G401 (cell line): ENCODE results near the gene CDC42BPB. TPM values are rescaled to one million over a fixed set of nuclear protein-coding genes. Genes with fewer than 3 reads are reported as not detected.

Experiments used
- DNase-seq: peaks from one replicate; pipeline ENCODE4 v3.0.0-alpha.2; 2015; ENCODE audit warnings: low spot score
- in situ Hi-C: cut with HindIII; loops from 2 replicates; pipeline ENCODE4 v1.10.0; 2016; ENCODE audit warnings: low sequenced_read_pairs, mixed read lengths
- total RNA-seq: library from RNA; depleted of rRNA; stranded (reverse); fragments of >200 nt; shearing (Covaris generic); gene quantifications from 2 replicates; pipeline ENCODE4 v1.2.3, GENCODE V29; 2014

The CDC42BPB gene
- total RNA-seq, 1 experiment from 2014 or later = 17.0 TPM

- in situ Hi-C loops = no loop called here
- DNase-seq = no peak
Measured at GRCh38 chr14:103078860-103079587, 21.7 kb upstream of the CDC42BPB start.

GRCh38 chr14:103078420-103078749 lies 21.0 kb upstream of the CDC42BPB start:
- peak; percentile 82 for DNase-seq
- in situ Hi-C loops = no loop called here

- DNase-seq = peak; percentile 21
Measured at GRCh38 chr14:103074729-103075367, 17.5 kb upstream of the CDC42BPB start.

GRCh38 chr14:103073876-103074728 lies 16.8 kb upstream of the CDC42BPB start:
- DNase-seq = peak; percentile 51

More at GRCh38 chr14:103074729-103075367, 17.5 kb upstream of the CDC42BPB start:
- in situ Hi-C loops = no loop called here

GRCh38 chr14:103073367-103073875 lies 16.1 kb upstream of the CDC42BPB start:
- in situ Hi-C loops = no loop called here
- DNase-seq = no peak

More at GRCh38 chr14:103073876-103074728, 16.8 kb upstream of the CDC42BPB start:
- in situ Hi-C loops = no loop called here

- in situ Hi-C loops = no loop called here
Measured at GRCh38 chr14:103072595-103073366, 15.4 kb upstream of the CDC42BPB start.

GRCh38 chr14:103071544-103072251 lies 14.3 kb upstream of the CDC42BPB start:
- DNase-seq = no peak
- in situ Hi-C loops = no loop called here

More at GRCh38 chr14:103072595-103073366, 15.4 kb upstream of the CDC42BPB start:
- DNase-seq = no peak

- in situ Hi-C loops = no loop called here
- no peak for DNase-seq
Measured at GRCh38 chr14:103070971-103071542, 13.7 kb upstream of the CDC42BPB start.

- no peak for DNase-seq
- in situ Hi-C loops = no loop called here
Measured at GRCh38 chr14:103070263-103070885, 13.0 kb upstream of the CDC42BPB start.

- no peak for DNase-seq
- in situ Hi-C loops = no loop called here
Measured at GRCh38 chr14:103068351-103069073, 11.2 kb upstream of the CDC42BPB start.

- DNase-seq = no peak
- in situ Hi-C loops = no loop called here
Measured at GRCh38 chr14:103067231-103067954, 10.0 kb upstream of the CDC42BPB start.

GRCh38 chr14:103066399-103066798 lies 9.1 kb upstream of the CDC42BPB start:
- DNase-seq = no peak
- in situ Hi-C loops = no loop called here

- no peak for DNase-seq
- in situ Hi-C loops = no loop called here
Measured at GRCh38 chr14:103065861-103066260, 8.5 kb upstream of the CDC42BPB start.

- in situ Hi-C loops = no loop called here
- no peak for DNase-seq
Measured at GRCh38 chr14:103064978-103065377, 7.6 kb upstream of the CDC42BPB start.

GRCh38 chr14:103064436-103064835 lies 7.1 kb upstream of the CDC42BPB start:
- in situ Hi-C loops = no loop called here
- no peak for DNase-seq

- DNase-seq = no peak
- in situ Hi-C loops = no loop called here
Measured at GRCh38 chr14:103061482-103061976, 4.2 kb upstream of the CDC42BPB start.
